Measurements from ENCODE around the gene SLC47A1. TPM values are rescaled to one million over a fixed set of nuclear protein-coding genes. Genes with fewer than 3 reads are reported as not detected.
A peak's percentile ranks its signal among the peaks of the same experiment; 100 is the strongest.
"Not testable (repeated sequence)": the region's sequence is repeated elsewhere in the genome, so short reads cannot be mapped to it uniquely, and the experiment has no call there.

The SLC47A1 gene
- polyA plus RNA-seq, 2 of the 4 experiments (the other 2 are of a cell fraction), result 21.1 to 24.6 TPM

DNA sequence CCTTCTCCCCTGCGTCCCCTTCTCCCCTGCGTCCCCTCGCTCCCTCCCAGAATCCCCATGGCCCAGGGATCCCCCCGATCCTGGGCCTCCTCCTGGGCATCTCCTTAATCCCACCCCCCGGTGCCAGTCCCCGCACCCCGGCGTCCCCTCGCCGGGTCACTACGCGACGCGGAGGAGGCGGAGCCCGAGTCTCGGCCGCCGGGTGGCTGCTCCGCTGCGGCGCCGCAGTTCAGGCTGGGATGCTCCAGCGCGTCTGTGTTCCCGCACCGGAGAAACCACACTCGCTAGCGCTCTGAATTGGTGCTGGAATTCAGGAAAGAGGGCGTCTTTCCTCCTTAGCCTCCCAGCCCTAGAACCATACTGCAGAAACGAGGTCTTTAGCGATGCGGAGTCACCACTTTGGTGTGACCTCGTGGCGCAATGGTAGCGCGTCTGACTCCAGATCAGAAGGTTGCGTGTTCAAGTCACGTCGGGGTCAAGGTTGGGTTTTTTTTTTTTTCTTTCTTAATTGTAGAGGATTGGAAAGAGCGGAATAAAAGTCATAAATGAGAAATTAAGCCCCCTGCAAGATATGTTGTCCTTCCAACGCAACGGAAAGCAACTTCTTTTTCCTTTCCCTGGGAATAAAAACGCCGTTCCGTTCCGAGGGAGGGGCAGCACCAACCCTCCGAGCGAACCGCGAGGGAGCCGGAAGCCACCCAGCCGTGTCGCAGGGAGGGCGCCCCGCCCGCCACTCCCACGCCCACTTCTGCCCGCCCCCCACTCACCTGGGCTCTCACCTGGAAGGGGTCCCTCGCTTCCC lies 25.7 kb upstream of the SLC47A1 start (continued):
- TF ChIP-seq EP300 (IDR thresholded peaks at IDR 0.05), result no peak
- peak; percentile 92 for TF ChIP-seq MAX (IDR thresholded peaks at IDR 0.05)
- TF ChIP-seq HOXB13 (CRISPR knock-in tag; IDR thresholded peaks at IDR 0.05; ENCODE audit: low read depth), result no peak
- no peak for TF ChIP-seq ZNF302 (CRISPR knock-in tag; IDR thresholded peaks at IDR 0.05)
- TF ChIP-seq BCL3 (IDR thresholded peaks at IDR 0.05), result 0 out of 3 replicates have a peak, but pooled peaks have one; percentile 17
- peak in 1 of 2 experiments; percentile 72; a peak in 2 of 5 replicates for TF ChIP-seq JUN (IDR thresholded peaks at IDR 0.05)
- TF ChIP-seq FOSB (CRISPR knock-in tag; IDR thresholded peaks at IDR 0.05), result no peak
- TF ChIP-seq E2F6 (IDR thresholded peaks at IDR 0.05; ENCODE audit: borderline replicate concordance, low read depth), result peak; percentile 52; the same call in 1 of the 2 replicates
- TF ChIP-seq PHF8 (IDR thresholded peaks at IDR 0.05; ENCODE audit: borderline replicate concordance, low read depth), result peak; percentile 58
- TF ChIP-seq, protein P1, sequence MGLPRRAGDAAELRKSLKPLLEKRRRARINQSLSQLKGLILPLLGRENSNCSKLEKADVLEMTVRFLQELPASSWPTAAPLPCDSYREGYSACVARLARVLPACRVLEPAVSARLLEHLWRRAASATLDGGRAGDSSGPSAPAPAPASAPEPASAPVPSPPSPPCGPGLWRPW (IDR thresholded peaks at IDR 0.05), result no peak
- no peak for TF ChIP-seq FOSL2 (IDR thresholded peaks at IDR 0.05)
- TF ChIP-seq FOSL2 (CRISPR knock-in tag; IDR thresholded peaks at IDR 0.05), result no peak; the same call in 1 of the 2 replicates
- TF ChIP-seq CBX8 (IDR thresholded peaks at IDR 0.05), result no peak
- TF ChIP-seq HDAC2 (IDR thresholded peaks at IDR 0.05), result no peak
- no peak for TF ChIP-seq HEYL (CRISPR knock-in tag; IDR thresholded peaks at IDR 0.05)
- peak; percentile 62; the same call in 1 of the 2 replicates for TF ChIP-seq RFX5 (IDR thresholded peaks at IDR 0.05)
- peak; percentile 90; the same call in 1 of the 2 replicates for TF ChIP-seq MYC (IDR thresholded peaks at IDR 0.05; ENCODE audit: borderline replicate concordance, low read length)
- TF ChIP-seq EHF (CRISPR knock-in tag; IDR thresholded peaks at IDR 0.05), result no peak
- peak; percentile 40; the same call in 1 of the 2 replicates for TF ChIP-seq POLR2A (IDR thresholded peaks at IDR 0.05; ENCODE audit: low read length)
- peak; percentile 98 for TF ChIP-seq SREBF2 (IDR thresholded peaks at IDR 0.05)
- TF ChIP-seq RCOR1 (IDR thresholded peaks at IDR 0.05; ENCODE audit: low read depth, low read length), result no peak
- TF ChIP-seq, protein P2, sequence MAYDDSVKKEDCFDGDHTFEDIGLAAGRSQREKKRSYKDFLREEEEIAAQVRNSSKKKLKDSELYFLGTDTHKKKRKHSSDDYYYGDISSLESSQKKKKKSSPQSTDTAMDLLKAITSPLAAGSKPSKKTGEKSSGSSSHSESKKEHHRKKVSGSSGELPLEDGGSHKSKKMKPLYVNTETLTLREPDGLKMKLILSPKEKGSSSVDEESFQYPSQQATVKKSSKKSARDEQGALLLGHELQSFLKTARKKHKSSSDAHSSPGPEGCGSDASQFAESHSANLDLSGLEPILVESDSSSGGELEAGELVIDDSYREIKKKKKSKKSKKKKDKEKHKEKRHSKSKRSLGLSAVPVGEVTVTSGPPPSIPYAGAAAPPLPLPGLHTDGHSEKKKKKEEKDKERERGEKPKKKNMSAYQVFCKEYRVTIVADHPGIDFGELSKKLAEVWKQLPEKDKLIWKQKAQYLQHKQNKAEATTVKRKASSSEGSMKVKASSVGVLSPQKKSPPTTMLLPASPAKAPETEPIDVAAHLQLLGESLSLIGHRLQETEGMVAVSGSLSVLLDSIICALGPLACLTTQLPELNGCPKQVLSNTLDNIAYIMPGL (CRISPR knock-in tag; IDR thresholded peaks at IDR 0.05; ENCODE audit: borderline replicate concordance), result peak; percentile 73; the same call in 1 of the 2 replicates
- no peak for TF ChIP-seq HOXB5 (CRISPR knock-in tag; IDR thresholded peaks at IDR 0.05)
- TF ChIP-seq MAZ (IDR thresholded peaks at IDR 0.05; ENCODE audit: borderline replicate concordance, low read depth, low read length), result peak; percentile 96

GRCh38 chr17:19508577-19508867 lies 25.1 kb upstream of the SLC47A1 start:
- DNase-seq (ENCODE audit: low read depth in 1 of 2, low spot score in 1 of 2) (no peak), FAIRE-seq (peak; percentile 18), ATAC-seq (0 out of 6 replicates have a peak, but pooled peaks of 1 of the 2 experiments have one; percentile 10)
- Histone ChIP-seq H3K4me3 (peak overlapping the region; percentile 71), H3K9me3 (no peaks in the 10 kb centered on the region), H3K4me1 (0 out of 3 replicates have a peak, but pooled peaks cover 3% of the 10 kb centered on the region), H3K4me2 (peak overlapping the region; percentile 81), H3K27ac (peak overlapping the region; percentile 86 to 95)
- peak in 1 of 2 experiments; percentile 33; a peak in 1 of 4 replicates for TF ChIP-seq CEBPB (IDR thresholded peaks at IDR 0.05)
- TF ChIP-seq RARB (CRISPR knock-in tag; IDR thresholded peaks at IDR 0.05), result no peak
- ChIA-PET CTCF (interaction anchor here (5.8 kb wide), 1 partner anchor 257 kb away, joined by 275 read pairs; no protein-coding TSS in a partner anchor), POLR2A (no interaction called here)
- WGBS (ENCODE audit: missing lambda C conversion rate), result 32% methylated on average over 6 of the region's 6 CpGs

GRCh38 chr17:19509281-19509852 lies 24.3 kb upstream of the SLC47A1 start:
- CTCF ChIA-PET, result interaction anchor here (0.7 to 5.8 kb wide), 4 partner anchors 62 to 256 kb away, joined by 3 to 275 read pairs (median 14); partner anchors contain the start of gene B9D1
- ATAC-seq; H3K9me3 ChIP-seq; FAIRE-seq; H3K4me2 ChIP-seq; H3K4me3 ChIP-seq; H3K4me1 ChIP-seq; DNase-seq (ENCODE audit: low read depth in 1 of 2, low spot score in 1 of 2); POLR2A ChIA-PET; H3K27ac ChIP-seq: not testable (repeated sequence)
- 79% methylated on average over 5 of the region's 5 CpGs for WGBS (ENCODE audit: missing lambda C conversion rate)

Measured in A549 (cell line).